DND-41 (cell line): ENCODE measurements around the gene CYB5R4.

Source experiments
- CTCF ChIP-seq: IDR thresholded peaks from 2 replicates; pipeline ENCODE4 v1.5.1; 2012; ENCODE audit warnings: borderline replicate concordance, low read length, moderate library complexity, mild to moderate bottlenecking; ENCODE audit not compliant: poor library complexity, severe bottlenecking; ENCODE audit errors: extremely low read depth
- EZH2 ChIP-seq: IDR thresholded peaks from 3 replicates; pipeline ENCODE4 v1.6.1; 2012; ENCODE audit warnings: borderline replicate concordance, low read depth, mild to moderate bottlenecking, moderate library complexity, low read length, inconsistent platforms; ENCODE audit not compliant: severe bottlenecking

DNA sequence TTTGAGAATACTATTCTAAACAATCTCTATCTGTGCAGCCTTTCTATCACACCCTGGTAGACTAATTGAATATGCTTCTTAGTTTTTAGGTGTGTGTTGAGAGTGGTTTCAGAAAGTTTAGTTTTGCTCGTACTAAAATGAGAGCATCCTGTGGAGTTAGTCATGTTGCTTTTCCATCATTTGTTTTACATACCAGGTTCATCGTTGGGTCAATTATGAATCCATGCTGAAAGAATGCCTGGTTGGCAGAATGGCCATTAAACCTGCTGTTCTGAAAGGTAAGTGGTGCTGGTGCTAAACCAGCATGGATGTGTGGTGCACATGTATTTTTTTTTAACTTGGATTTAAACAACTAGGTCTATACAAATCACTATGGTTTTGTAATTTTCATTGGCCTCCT is 49.3 kb downstream of the CYB5R4 start:
- TF ChIP-seq CTCF: no peak
- TF ChIP-seq EZH2: no peak
